LNCAP (cell line): ENCODE measurements around the gene GPR173.

ENCODE experiments used
- CTCF ChIP-seq: fragments of 450-650 bp; IDR thresholded peaks from 2 replicates; pipeline ENCODE4 v1.5.1; 2017; ENCODE audit warnings: mild to moderate bottlenecking

The GPR173 gene

GRCh38 chrX:53044995-53045394, 3.6 kb upstream of the GPR173 start:
- no peak for TF ChIP-seq CTCF

GRCh38 chrX:53047228-53047627, 1.4 kb upstream of the GPR173 start:
- TF ChIP-seq CTCF = no peak

- TF ChIP-seq CTCF = no peak
Measured at GRCh38 chrX:53049127-53049517, 533 bp downstream of the GPR173 start.

GRCh38 chrX:53050841-53051240, 2.3 kb downstream of the GPR173 start:
- no peak for TF ChIP-seq CTCF

GRCh38 chrX:53055244-53055849, 6.8 kb downstream of the GPR173 start:
- no peak for TF ChIP-seq CTCF

GRCh38 chrX:53056292-53056691, 7.7 kb downstream of the GPR173 start:
- no peak for TF ChIP-seq CTCF

- no peak for TF ChIP-seq CTCF
Measured at GRCh38 chrX:53065104-53065503, 16.5 kb downstream of the GPR173 start.

- no peak for TF ChIP-seq CTCF
Measured at GRCh38 chrX:53071064-53071463, 22.5 kb downstream of the GPR173 start.
